H1 (cell line): ENCODE data around the gene GLRX. TPM values are rescaled to one million over a fixed set of nuclear protein-coding genes. Genes with fewer than 3 reads are reported as not detected.

Experiments
- KDM5A ChIP-seq: fragments of 200-600 bp; IDR thresholded peaks from 2 replicates; pipeline ENCODE4 v1.7.1; 2012; ENCODE audit warnings: mild to moderate bottlenecking, low read length, inconsistent platforms, mixed read lengths
- MAFK ChIP-seq: IDR thresholded peaks from 2 replicates; pipeline ENCODE4 v1.6.1; 2012; ENCODE audit warnings: low read depth, mild to moderate bottlenecking, improper control_type of control experiment, low read length
- RAD21 ChIP-seq, 2 experiments: IDR thresholded peaks in 1 of 2; conservative IDR thresholded peaks in 1 of 2; 2 replicates each; pipeline ENCODE4 v1.6.1; 2011; ENCODE audit warnings: low read depth in 2 of 2, low read length in 2 of 2, improper control_type of control experiment in 1 of 2, inconsistent platforms in 1 of 2, mild to moderate bottlenecking in 1 of 2, moderate library complexity in 1 of 2
- TEAD4 ChIP-seq: IDR thresholded peaks from 2 replicates; pipeline ENCODE4 v1.6.1; 2012; ENCODE audit warnings: low read depth, low read length, inconsistent platforms, mixed read lengths
- YY1 ChIP-seq: IDR thresholded peaks from 2 replicates; pipeline ENCODE4 v1.6.1; 2011; ENCODE audit warnings: low read depth, mild to moderate bottlenecking, low read length
- polyA plus RNA-seq, 7 experiments: library from polyadenylated mRNA; depleted of rRNA in 3 of 7; stranded (reverse) in 5 of 7; unstranded in 2 of 7; fragments of >200 nt in 5 of 7; fragments of 200-250 nt in 2 of 7; gene quantifications; 1 replicate in 5 of 7; 2 replicates in 1 of 7; 4 replicates in 1 of 7; pipeline versions ENCODE4 v1.2.1 to v1.2.3, GENCODE V29; 2011 to 2013; ENCODE audit warnings: missing spikeins in 2 of 7, mixed read lengths in 2 of 7
- total RNA-seq: library from RNA; stranded (reverse); fragmentation: NEBNext Ultra II Directional; extraction: Animal tissue kit (Norgen Biotek cat#: 25700); gene quantifications from 2 replicates; pipeline ENCODE4 v1.2.1, GENCODE V29; 2021

Gene GLRX
- total and polyA plus RNA-seq, 2 of the 8 experiments (the other 6 are each of a cell fraction or from before 2014, with no cell fraction given) = 22.9 to 31.2 TPM

DNA sequence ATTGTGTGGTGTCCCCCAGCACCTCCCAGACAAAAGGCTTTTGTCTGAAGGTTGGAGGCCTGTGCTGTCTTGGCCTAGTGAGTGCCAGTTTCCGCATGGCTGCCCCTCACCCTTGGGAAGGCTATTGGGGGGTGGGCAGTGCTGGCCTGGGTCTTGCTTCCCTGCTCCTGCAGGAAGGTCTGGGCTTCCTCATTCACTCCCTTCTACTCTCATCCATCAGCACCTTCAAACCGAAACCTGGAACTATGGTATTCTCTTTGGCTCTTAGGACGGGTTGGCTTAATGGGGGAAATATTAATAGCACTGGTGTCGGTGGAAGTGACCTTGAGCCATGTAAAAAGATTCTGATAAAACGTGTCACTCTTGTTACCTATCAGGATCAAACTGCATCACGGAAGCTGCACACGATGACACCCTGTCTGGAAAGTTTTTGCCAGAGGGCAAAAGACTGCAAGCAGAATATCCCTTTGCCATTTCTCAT is 34.0 kb upstream of the GLRX start (continued):
- TF ChIP-seq RAD21 (IDR thresholded peaks at IDR 0.05 in 1 of 2, conservative IDR thresholded peaks at IDR 0.05 in 1 of 2; ENCODE audit: low read depth in 2 of 2, low read length in 2 of 2) = no peak
- TF ChIP-seq MAFK = no peak
- no peak for TF ChIP-seq YY1
- no peak for TF ChIP-seq TEAD4
- no peak for TF ChIP-seq KDM5A
